ENCODE data around the gene BRSK2.

Gene BRSK2

GRCh38 chr11:1470681-1471611 lies 81.2 kb downstream of the BRSK2 start:
- no peak for DNase-seq (ENCODE audit: low read depth, low spot score)
- in situ Hi-C loops (cut with HindIII; ENCODE audit: low sequenced_read_pairs), result no loop called here
- H3K4me3 ChIP-seq (ENCODE audit: low read depth, low read length), result no peak overlapping the region
- TF ChIP-seq CTCF (IDR thresholded peaks at IDR 0.05; ENCODE audit: low read depth, low read length), result no peak

- DNase-seq (ENCODE audit: low read depth, low spot score), result no peak
- H3K4me3 ChIP-seq (ENCODE audit: low read depth, low read length), result no peak overlapping the region
- in situ Hi-C loops (cut with HindIII; ENCODE audit: low sequenced_read_pairs), result no loop called here
- no peak for TF ChIP-seq CTCF (IDR thresholded peaks at IDR 0.05; ENCODE audit: low read depth, low read length)
These were observed 82.0 kb downstream of the BRSK2 start for GRCh38 chr11:1471736-1472135.

- in situ Hi-C loops (cut with HindIII; ENCODE audit: low sequenced_read_pairs), result no loop called here
- H3K4me3 ChIP-seq (ENCODE audit: low read depth, low read length), result no peak overlapping the region
- DNase-seq (ENCODE audit: low read depth, low spot score), result no peak
- TF ChIP-seq CTCF (IDR thresholded peaks at IDR 0.05; ENCODE audit: low read depth, low read length), result no peak
These were observed 82.7 kb downstream of the BRSK2 start for GRCh38 chr11:1472180-1473005.

GRCh38 chr11:1473011-1473628 lies 83.4 kb downstream of the BRSK2 start:
- no peak for TF ChIP-seq CTCF (IDR thresholded peaks at IDR 0.05; ENCODE audit: low read depth, low read length)
- in situ Hi-C loops (cut with HindIII; ENCODE audit: low sequenced_read_pairs), result no loop called here
- DNase-seq (ENCODE audit: low read depth, low spot score), result no peak
- no peak overlapping the region for H3K4me3 ChIP-seq (ENCODE audit: low read depth, low read length)

GRCh38 chr11:1473786-1474185 lies 84.1 kb downstream of the BRSK2 start:
- no peak for TF ChIP-seq CTCF (IDR thresholded peaks at IDR 0.05; ENCODE audit: low read depth, low read length)
- no peak for DNase-seq (ENCODE audit: low read depth, low spot score)
- in situ Hi-C loops (cut with HindIII; ENCODE audit: low sequenced_read_pairs), result no loop called here
- H3K4me3 ChIP-seq (ENCODE audit: low read depth, low read length), result no peak overlapping the region

- in situ Hi-C loops (cut with HindIII; ENCODE audit: low sequenced_read_pairs), result no loop called here
- H3K4me3 ChIP-seq (ENCODE audit: low read depth, low read length), result no peak overlapping the region
- DNase-seq (ENCODE audit: low read depth, low spot score), result no peak
- TF ChIP-seq CTCF (IDR thresholded peaks at IDR 0.05; ENCODE audit: low read depth, low read length), result no peak
These were observed 86.1 kb downstream of the BRSK2 start for GRCh38 chr11:1475841-1476240.
